Activated T-cell treated with anti-CD3 and anti-CD28 coated beads, Interleukin-2, amount 50 U/mL, for 24 hours (primary cell): ENCODE data around the gene UBE2E2.

Experiments used
- DNase-seq: peaks from one replicate; pipeline ENCODE4 v3.0.0-alpha.2; 2020
- H3K27ac Mint-ChIP-seq: 2 replicates; pipeline ENCODE4 v1.8.0; 2020; ENCODE audit warnings: mild to moderate bottlenecking, mixed read lengths
- H3K27me3 Mint-ChIP-seq: 2 replicates; pipeline ENCODE4 v1.8.0; 2020; ENCODE audit warnings: mixed read lengths
- H3K36me3 Mint-ChIP-seq: 2 replicates; pipeline ENCODE4 v1.8.0; 2020; ENCODE audit warnings: low read depth, mixed read lengths
- H3K4me1 Mint-ChIP-seq: 2 replicates; pipeline ENCODE4 v1.8.0; 2020; ENCODE audit warnings: low read depth, mixed read lengths
- H3K4me3 Mint-ChIP-seq: 2 replicates; pipeline ENCODE4 v1.8.0; 2020; ENCODE audit warnings: mild to moderate bottlenecking, moderate library complexity, mixed read lengths
- H3K9me3 Mint-ChIP-seq: 2 replicates; pipeline ENCODE4 v1.8.0; 2020; ENCODE audit warnings: mixed read lengths

Gene UBE2E2

GRCh38 chr3:23263796-23264195 is 60.7 kb downstream of the UBE2E2 start:
- Mint-ChIP-seq H3K4me1 (no peaks in the 10 kb centered on the region), H3K9me3 (peaks cover 7% of the 10 kb centered on the region), H3K36me3 (peaks cover 3% of the 10 kb centered on the region), H3K27me3 (no peaks in the 10 kb centered on the region), H3K27ac (no peak overlapping the region), H3K4me3 (no peak overlapping the region)
- DNase-seq = no peak

- H3K27me3 Mint-ChIP-seq = no peaks in the 10 kb centered on the region
- H3K27ac Mint-ChIP-seq = no peak overlapping the region
- H3K4me3 Mint-ChIP-seq = no peak overlapping the region
- H3K9me3 Mint-ChIP-seq = peaks cover 7% of the 10 kb centered on the region
- peaks cover 3% of the 10 kb centered on the region for H3K36me3 Mint-ChIP-seq
- no peak for DNase-seq
- no peaks in the 10 kb centered on the region for H3K4me1 Mint-ChIP-seq
These were observed 61.3 kb downstream of the UBE2E2 start for GRCh38 chr3:23264413-23264812.

- DNase-seq = no peak
- H3K27ac Mint-ChIP-seq = no peak overlapping the region
- H3K27me3 Mint-ChIP-seq = no peaks in the 10 kb centered on the region
- H3K4me1 Mint-ChIP-seq = peaks cover 7% of the 10 kb centered on the region
- H3K4me3 Mint-ChIP-seq = no peak overlapping the region
- H3K36me3 Mint-ChIP-seq = peaks cover 7% of the 10 kb centered on the region
- H3K9me3 Mint-ChIP-seq = peaks cover 14% of the 10 kb centered on the region
These were observed 67.3 kb downstream of the UBE2E2 start for GRCh38 chr3:23270423-23270822.

- Mint-ChIP-seq H3K4me1 (peaks cover 12% of the 10 kb centered on the region), H3K36me3 (peaks cover 4% of the 10 kb centered on the region), H3K4me3 (no peak overlapping the region), H3K27ac (no peak overlapping the region), H3K27me3 (no peaks in the 10 kb centered on the region), H3K9me3 (peaks cover 14% of the 10 kb centered on the region)
- DNase-seq = no peak
These were observed 69.0 kb downstream of the UBE2E2 start for GRCh38 chr3:23271876-23272741.

GRCh38 chr3:23272820-23273219 is 69.7 kb downstream of the UBE2E2 start:
- Mint-ChIP-seq H3K4me1 (peaks cover 12% of the 10 kb centered on the region), H3K27me3 (no peaks in the 10 kb centered on the region), H3K4me3 (no peak overlapping the region), H3K36me3 (peaks cover 4% of the 10 kb centered on the region), H3K9me3 (peaks cover 14% of the 10 kb centered on the region), H3K27ac (no peak overlapping the region)
- no peak for DNase-seq

- Mint-ChIP-seq H3K4me1 (peaks cover 12% of the 10 kb centered on the region), H3K27ac (no peak overlapping the region), H3K9me3 (peaks cover 14% of the 10 kb centered on the region), H3K27me3 (no peaks in the 10 kb centered on the region), H3K36me3 (peaks cover 4% of the 10 kb centered on the region), H3K4me3 (no peak overlapping the region)
- no peak for DNase-seq
These were observed 71.9 kb downstream of the UBE2E2 start for GRCh38 chr3:23275061-23275460.

GRCh38 chr3:23275814-23276213 is 72.7 kb downstream of the UBE2E2 start:
- Mint-ChIP-seq H3K36me3 (peaks cover 4% of the 10 kb centered on the region), H3K27me3 (no peaks in the 10 kb centered on the region), H3K27ac (no peak overlapping the region), H3K4me3 (no peak overlapping the region), H3K4me1 (peaks cover 12% of the 10 kb centered on the region), H3K9me3 (peaks cover 11% of the 10 kb centered on the region)
- DNase-seq = no peak

- Mint-ChIP-seq H3K36me3 (no peaks in the 10 kb centered on the region), H3K4me1 (peaks cover 12% of the 10 kb centered on the region), H3K27ac (no peak overlapping the region), H3K9me3 (peaks cover 4% of the 10 kb centered on the region), H3K4me3 (no peak overlapping the region), H3K27me3 (no peaks in the 10 kb centered on the region)
- DNase-seq = no peak
These were observed 74.0 kb downstream of the UBE2E2 start for GRCh38 chr3:23276913-23277658.

- no peak for DNase-seq
- no peaks in the 10 kb centered on the region for H3K27me3 Mint-ChIP-seq
These were observed 74.6 kb downstream of the UBE2E2 start for GRCh38 chr3:23277688-23278087.

GRCh38 chr3:23283625-23284024 is 80.5 kb downstream of the UBE2E2 start:
- no peak overlapping the region for H3K4me3 Mint-ChIP-seq

More at GRCh38 chr3:23277688-23278087, 74.6 kb downstream of the UBE2E2 start:
- Mint-ChIP-seq H3K4me1 (peaks cover 8% of the 10 kb centered on the region), H3K27ac (no peak overlapping the region), H3K36me3 (no peaks in the 10 kb centered on the region), H3K4me3 (no peak overlapping the region), H3K9me3 (no peaks in the 10 kb centered on the region)

GRCh38 chr3:23288286-23288685 is 85.2 kb downstream of the UBE2E2 start:
- no peaks in the 10 kb centered on the region for H3K4me1 Mint-ChIP-seq
- no peak overlapping the region for H3K4me3 Mint-ChIP-seq
- no peak overlapping the region for H3K27ac Mint-ChIP-seq
- H3K27me3 Mint-ChIP-seq = no peaks in the 10 kb centered on the region
- H3K9me3 Mint-ChIP-seq = peaks cover 21% of the 10 kb centered on the region
- peaks cover 9% of the 10 kb centered on the region for H3K36me3 Mint-ChIP-seq
- no peak for DNase-seq

More at GRCh38 chr3:23283625-23284024, 80.5 kb downstream of the UBE2E2 start:
- DNase-seq = no peak
- H3K27me3 Mint-ChIP-seq = no peaks in the 10 kb centered on the region
- peaks cover 9% of the 10 kb centered on the region for H3K36me3 Mint-ChIP-seq
- H3K9me3 Mint-ChIP-seq = peaks cover 21% of the 10 kb centered on the region
- H3K4me1 Mint-ChIP-seq = no peaks in the 10 kb centered on the region
- H3K27ac Mint-ChIP-seq = no peak overlapping the region

- H3K4me1 Mint-ChIP-seq = no peaks in the 10 kb centered on the region
- H3K4me3 Mint-ChIP-seq = no peak overlapping the region
- H3K27me3 Mint-ChIP-seq = no peaks in the 10 kb centered on the region
- H3K27ac Mint-ChIP-seq = no peak overlapping the region
- H3K9me3 Mint-ChIP-seq = peaks cover 21% of the 10 kb centered on the region
- H3K36me3 Mint-ChIP-seq = peaks cover 9% of the 10 kb centered on the region
- no peak for DNase-seq
These were observed 85.6 kb downstream of the UBE2E2 start for GRCh38 chr3:23288715-23289114.

GRCh38 chr3:23292432-23292831 is 89.3 kb downstream of the UBE2E2 start:
- Mint-ChIP-seq H3K27ac (no peak overlapping the region), H3K9me3 (peaks cover 9% of the 10 kb centered on the region), H3K27me3 (no peaks in the 10 kb centered on the region), H3K4me1 (peaks cover 1% of the 10 kb centered on the region), H3K36me3 (peaks cover under 1% of the 10 kb centered on the region), H3K4me3 (no peak overlapping the region)
- no peak for DNase-seq

GRCh38 chr3:23294770-23295387 is 91.8 kb downstream of the UBE2E2 start:
- DNase-seq = no peak
- Mint-ChIP-seq H3K36me3 (no peaks in the 10 kb centered on the region), H3K27ac (no peak overlapping the region), H3K9me3 (peaks cover 12% of the 10 kb centered on the region), H3K27me3 (no peaks in the 10 kb centered on the region), H3K4me3 (no peak overlapping the region), H3K4me1 (peaks cover 1% of the 10 kb centered on the region)
